Thyroid gland (tissue), 4 donors: Measurements from ENCODE around the gene TNIK. TPM values are rescaled to one million over a fixed set of nuclear protein-coding genes. Genes with fewer than 3 reads are reported as not detected.

Experiments used
- DNase-seq, 2 donors: peaks; one replicate each; pipeline ENCODE4 v3.0.0-alpha.2; 2019
- H3K27ac ChIP-seq, 3 donors: fragments of 200-600 bp; sonication (generic); 1 replicate in 2 of 3; 2 replicates in 1 of 3; pipeline ENCODE4 v1.5.1; 2016 to 2019; ENCODE audit warnings: mild to moderate bottlenecking in 1 of 3, moderate library complexity in 1 of 3
- H3K27me3 ChIP-seq: fragments of 200-600 bp; sonication (generic); one replicate; pipeline ENCODE4 v1.5.1; 2019
- H3K36me3 ChIP-seq, 2 donors: fragments of 200-600 bp; sonication (generic); one replicate each; pipeline ENCODE4 v1.5.1; 2016 to 2019
- H3K4me1 ChIP-seq, 2 donors: fragments of 200-600 bp; sonication (generic); one replicate each; pipeline ENCODE4 v1.5.1; 2017 to 2019
- H3K4me3 ChIP-seq, 3 donors: fragments of 200-600 bp; sonication (generic); replicated peaks in 1 of 3; 1 replicate in 2 of 3; 2 replicates in 1 of 3; pipeline ENCODE4 v1.5.1; 2016; ENCODE audit warnings: mild to moderate bottlenecking in 1 of 3
- H3K9me3 ChIP-seq: fragments of 200-600 bp; sonication (generic); one replicate; pipeline ENCODE4 v1.5.1; 2017
- POLR2A ChIP-seq, 2 donors: fragments of 450-650 bp; IDR thresholded peaks; one replicate each; pipeline ENCODE4 v1.6.1; 2017; ENCODE audit warnings: antibody characterized with exemption in 2 of 2, mild to moderate bottlenecking in 2 of 2, moderate library complexity in 1 of 2
- WGBS, 2 donors: methylation state at CpG; one replicate each; pipeline ENCODE4 v1.1.5; 2017; 5-methylcytosine and 5-hydroxymethylcytosine counted together
- intact Hi-C: fragments of 100-400 bp; cut with DNase I; formaldehyde crosslinking; loops from one replicate; pipeline ENCODE4 v1.15.1; 2023
- total RNA-seq, 4 donors: library from RNA; depleted of rRNA; stranded (reverse); fragments of >200 nt; gene quantifications; one replicate each; pipeline ENCODE4 v1.2.3, GENCODE V29; 2016
- TF ChIP-seq, protein P1 (sequence below), 6 experiments: fragments of 200-600 bp in 3 of 6; fragments of 450-650 bp in 3 of 6; sonication (generic) in 3 of 6; IDR thresholded peaks; one replicate each; pipeline ENCODE4 v1.5.1; 2016 to 2019; ENCODE audit warnings: antibody characterized with exemption in 6 of 6, mild to moderate bottlenecking in 2 of 6, inconsistent platforms in 1 of 6, moderate library complexity in 1 of 6

Gene TNIK
- total RNA-seq, 4 donors from 2014 or later: 29.7 to 84.1 (median 48.9) TPM

DNA sequence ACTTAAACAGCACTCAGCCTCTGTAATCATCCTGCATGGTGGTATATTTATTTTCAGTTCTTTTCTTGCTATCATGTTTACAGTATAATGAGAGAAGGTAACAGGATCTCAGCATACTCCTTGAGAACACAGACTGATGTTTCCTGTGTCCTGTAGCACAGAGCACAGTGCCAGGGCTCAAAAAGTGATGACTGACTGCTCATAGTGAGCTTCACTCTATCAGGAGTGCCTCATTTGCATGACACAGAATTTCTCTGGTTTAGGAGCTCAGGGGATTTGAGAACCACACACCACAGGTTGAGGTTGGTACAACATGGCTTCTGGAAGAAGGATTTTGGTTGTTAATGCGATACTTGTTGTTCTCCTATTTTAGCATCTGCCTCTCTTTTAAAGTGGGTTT, 365.1 kb downstream of the TNIK start:
- intact Hi-C loops: no loop called here
- H3K9me3 ChIP-seq: no peaks in the 10 kb centered on the region
- no peak overlapping the region for H3K4me3 ChIP-seq
- no peaks in the 10 kb centered on the region for H3K27me3 ChIP-seq
- DNase-seq: no peak
- no peaks in the 10 kb centered on the region for H3K4me1 ChIP-seq
- no peak for TF ChIP-seq POLR2A (IDR thresholded peaks at IDR 0.05)
- TF ChIP-seq, protein P1, sequence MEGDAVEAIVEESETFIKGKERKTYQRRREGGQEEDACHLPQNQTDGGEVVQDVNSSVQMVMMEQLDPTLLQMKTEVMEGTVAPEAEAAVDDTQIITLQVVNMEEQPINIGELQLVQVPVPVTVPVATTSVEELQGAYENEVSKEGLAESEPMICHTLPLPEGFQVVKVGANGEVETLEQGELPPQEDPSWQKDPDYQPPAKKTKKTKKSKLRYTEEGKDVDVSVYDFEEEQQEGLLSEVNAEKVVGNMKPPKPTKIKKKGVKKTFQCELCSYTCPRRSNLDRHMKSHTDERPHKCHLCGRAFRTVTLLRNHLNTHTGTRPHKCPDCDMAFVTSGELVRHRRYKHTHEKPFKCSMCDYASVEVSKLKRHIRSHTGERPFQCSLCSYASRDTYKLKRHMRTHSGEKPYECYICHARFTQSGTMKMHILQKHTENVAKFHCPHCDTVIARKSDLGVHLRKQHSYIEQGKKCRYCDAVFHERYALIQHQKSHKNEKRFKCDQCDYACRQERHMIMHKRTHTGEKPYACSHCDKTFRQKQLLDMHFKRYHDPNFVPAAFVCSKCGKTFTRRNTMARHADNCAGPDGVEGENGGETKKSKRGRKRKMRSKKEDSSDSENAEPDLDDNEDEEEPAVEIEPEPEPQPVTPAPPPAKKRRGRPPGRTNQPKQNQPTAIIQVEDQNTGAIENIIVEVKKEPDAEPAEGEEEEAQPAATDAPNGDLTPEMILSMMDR (IDR thresholded peaks at IDR 0.05): no peak
- no peaks in the 10 kb centered on the region for H3K36me3 ChIP-seq
- H3K27ac ChIP-seq: no peak overlapping the region
- WGBS, 2 donors: 94 to 100% methylated on average over 1 of the region's 1 CpG

DNA sequence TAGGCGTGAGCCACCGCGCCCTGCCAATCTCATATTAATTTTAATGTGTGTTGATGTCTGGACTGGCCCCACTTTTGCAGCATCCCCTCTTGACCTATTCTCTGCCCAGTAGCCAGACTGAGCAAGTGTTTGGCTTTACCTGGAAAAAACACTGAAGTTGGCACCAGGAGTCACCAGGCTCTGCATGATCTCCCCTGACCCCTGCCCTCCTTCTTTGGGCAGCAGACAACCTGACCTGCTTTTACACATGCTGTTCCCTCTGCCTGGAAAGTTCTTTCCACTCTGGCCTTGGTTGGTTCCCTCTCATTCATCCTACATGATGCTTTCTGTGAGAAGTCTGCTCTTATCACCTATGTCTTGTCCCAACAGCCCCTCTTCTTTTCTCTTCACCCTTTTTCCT, 365.8 kb downstream of the TNIK start:
- Histone ChIP-seq H3K27ac (no peak overlapping the region), H3K4me3 (no peak overlapping the region), H3K27me3 (no peaks in the 10 kb centered on the region), H3K9me3 (no peaks in the 10 kb centered on the region), H3K4me1 (no peaks in the 10 kb centered on the region), H3K36me3 (no peaks in the 10 kb centered on the region)
- DNase-seq: no peak
- 95 to 99% methylated on average over 3 of the region's 3 CpGs for WGBS, 2 donors
- TF ChIP-seq, protein P1 (IDR thresholded peaks at IDR 0.05): no peak
- TF ChIP-seq POLR2A (IDR thresholded peaks at IDR 0.05): no peak
- intact Hi-C loops: no loop called here

DNA sequence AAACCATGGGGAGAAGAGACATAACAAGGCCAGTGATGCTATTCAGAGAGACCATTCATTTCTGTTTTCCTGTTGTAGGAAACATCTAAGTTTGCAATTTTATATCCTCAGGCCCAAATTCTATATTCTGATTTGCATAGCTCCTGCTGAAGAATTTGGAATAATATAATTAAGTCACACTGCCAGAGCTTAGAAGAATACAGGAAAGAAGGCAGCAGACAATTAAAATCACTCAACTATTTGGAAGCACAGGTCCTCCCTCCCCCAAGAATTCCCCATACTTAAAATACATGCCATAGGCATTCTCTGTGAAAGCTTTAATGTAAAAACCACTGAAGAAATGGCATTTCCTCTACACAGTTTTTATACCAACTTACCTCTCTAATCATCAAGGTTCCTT, 366.7 kb downstream of the TNIK start:
- intact Hi-C loops: no loop called here
- H3K27ac ChIP-seq: no peak overlapping the region
- H3K4me1 ChIP-seq: no peaks in the 10 kb centered on the region
- H3K4me3 ChIP-seq: no peak overlapping the region
- TF ChIP-seq, protein P1 (IDR thresholded peaks at IDR 0.05): no peak
- TF ChIP-seq POLR2A (IDR thresholded peaks at IDR 0.05): no peak
- no peaks in the 10 kb centered on the region for H3K9me3 ChIP-seq
- no peaks in the 10 kb centered on the region for H3K36me3 ChIP-seq
- no peaks in the 10 kb centered on the region for H3K27me3 ChIP-seq
- no peak for DNase-seq

DNA sequence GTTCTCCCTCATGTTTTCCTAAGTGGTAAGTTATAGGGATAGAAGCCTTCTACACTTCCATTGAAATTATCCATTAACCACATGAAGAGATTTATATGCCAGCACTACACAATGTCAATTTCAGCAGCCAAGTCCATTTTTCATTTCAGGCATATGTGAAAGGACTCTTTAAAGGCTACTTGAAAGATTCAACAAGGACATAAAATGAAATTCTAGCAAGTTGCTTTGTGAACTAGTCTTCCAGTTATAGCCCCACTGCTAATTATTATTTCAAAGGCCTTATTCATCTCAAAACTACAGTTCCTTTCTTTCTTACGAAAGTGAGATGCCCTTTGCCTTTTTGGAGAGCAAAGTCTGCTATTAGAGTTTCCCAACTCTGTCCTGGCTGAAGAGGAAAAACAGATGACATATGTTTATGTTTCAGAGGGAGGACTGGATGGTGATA, 367.7 kb downstream of the TNIK start:
- Histone ChIP-seq H3K9me3 (no peaks in the 10 kb centered on the region), H3K27ac (no peak overlapping the region), H3K4me1 (no peaks in the 10 kb centered on the region), H3K27me3 (no peaks in the 10 kb centered on the region), H3K4me3 (no peak overlapping the region), H3K36me3 (no peaks in the 10 kb centered on the region)
- intact Hi-C loops: no loop called here
- no peak for TF ChIP-seq POLR2A (IDR thresholded peaks at IDR 0.05)
- TF ChIP-seq, protein P1 (IDR thresholded peaks at IDR 0.05): no peak
- no peak for DNase-seq
- 63 to 82% methylated on average over 1 of the region's 1 CpG for WGBS, 2 donors

DNA sequence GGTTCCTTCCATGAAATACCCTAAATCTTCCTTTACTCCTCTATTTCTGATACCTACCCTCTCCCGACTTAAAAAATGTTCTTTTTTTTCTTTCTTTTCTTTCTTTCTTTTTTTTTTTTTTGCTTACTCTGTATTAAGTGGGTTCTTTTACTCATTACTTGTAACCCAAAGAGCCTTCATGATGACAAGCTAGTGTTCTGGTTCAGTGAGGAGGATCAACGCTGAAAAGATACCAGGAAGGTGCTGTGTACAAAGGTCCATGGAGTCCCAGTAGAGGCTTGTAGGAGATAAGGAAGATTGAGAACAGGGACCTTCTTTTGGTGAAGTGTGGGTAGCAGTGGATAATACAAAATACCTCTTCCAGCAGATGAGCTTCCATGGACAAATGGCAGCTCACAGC, 369.9 kb downstream of the TNIK start:
- Histone ChIP-seq H3K27ac (no peak overlapping the region), H3K9me3 (no peaks in the 10 kb centered on the region), H3K4me3 (no peak overlapping the region), H3K36me3 (no peaks in the 10 kb centered on the region), H3K4me1 (no peaks in the 10 kb centered on the region), H3K27me3 (no peaks in the 10 kb centered on the region)
- 74 to 88% methylated on average over 2 of the region's 2 CpGs for WGBS, 2 donors
- intact Hi-C loops: no loop called here
- TF ChIP-seq, protein P1 (IDR thresholded peaks at IDR 0.05): no peak
- no peak for TF ChIP-seq POLR2A (IDR thresholded peaks at IDR 0.05)
- no peak for DNase-seq
